SK-N-SH treated with all-trans-retinoic acid at 6 μM for 48 hours (cell line): ENCODE measurements around the gene SYCP2.

Experiments used
- ATAC-seq: fragments of 200-7000 bp; cut with Tn5 transposase; 3 replicates; pipeline ENCODE4 v1.9.1; 2020; ENCODE audit warnings: mild to moderate bottlenecking, moderate library complexity
- ARNTL ChIP-seq: fragments of 450-650 bp; formaldehyde crosslinking; IDR thresholded peaks from 2 replicates; pipeline ENCODE4 v1.5.0; 2020; ENCODE audit warnings: low read depth, mild to moderate bottlenecking, moderate library complexity, borderline replicate concordance
- BACH2 ChIP-seq: fragments of 250-450 bp; sonication (Bioruptor Pico); IDR thresholded peaks from 2 replicates; pipeline ENCODE4 v1.9.0; 2021; ENCODE audit warnings: mild to moderate bottlenecking, borderline replicate concordance
- CREB5 ChIP-seq: fragments of 250-450 bp; sonication (Bioruptor Pico); IDR thresholded peaks from 2 replicates; pipeline ENCODE4 v1.5.1; 2020; ENCODE audit warnings: low read depth, mild to moderate bottlenecking, moderate library complexity
- ESRRG ChIP-seq: fragments of 250-450 bp; sonication (Bioruptor Pico); IDR thresholded peaks from 2 replicates; pipeline ENCODE4 v1.6.1; 2021; ENCODE audit warnings: mild to moderate bottlenecking
- GLIS3 ChIP-seq: fragments of 250-450 bp; sonication (Bioruptor Pico); IDR thresholded peaks from 2 replicates; pipeline ENCODE4 v1.5.0; 2020; ENCODE audit warnings: mild to moderate bottlenecking, moderate library complexity
- ISL1 ChIP-seq: fragments of 250-450 bp; sonication (Bioruptor Pico); IDR thresholded peaks from 2 replicates; pipeline ENCODE4 v2.1.2; 2022; ENCODE audit warnings: mild to moderate bottlenecking, moderate library complexity
- OSR1 ChIP-seq: fragments of 250-450 bp; sonication (Bioruptor Pico); IDR thresholded peaks from 2 replicates; pipeline ENCODE4 v1.8.0; 2022; ENCODE audit warnings: moderate library complexity, mild to moderate bottlenecking, inconsistent platforms
- POU6F1 ChIP-seq: fragments of 250-450 bp; sonication (Bioruptor Pico); IDR thresholded peaks from 2 replicates; pipeline ENCODE4 v1.8.0; 2021; ENCODE audit warnings: low read depth, mild to moderate bottlenecking, moderate library complexity, borderline replicate concordance
- PPARA ChIP-seq: fragments of 250-450 bp; sonication (Bioruptor Pico); IDR thresholded peaks from 2 replicates; pipeline ENCODE4 v1.5.0; 2020; ENCODE audit warnings: mild to moderate bottlenecking, borderline replicate concordance
- RARB ChIP-seq: fragments of 250-450 bp; sonication (Bioruptor Pico); IDR thresholded peaks from 2 replicates; pipeline ENCODE4 v1.8.0; 2021; ENCODE audit warnings: mild to moderate bottlenecking, moderate library complexity
- SNAI2 ChIP-seq: fragments of 250-450 bp; sonication (Bioruptor Pico); IDR thresholded peaks from 2 replicates; pipeline ENCODE4 v1.5.0; 2020; ENCODE audit warnings: mild to moderate bottlenecking, moderate library complexity
- TCF4 ChIP-seq: fragments of 250-450 bp; sonication (Bioruptor Pico); IDR thresholded peaks from 2 replicates; pipeline ENCODE4 v1.8.0; 2021; ENCODE audit warnings: mild to moderate bottlenecking, moderate library complexity, borderline replicate concordance
- TOX ChIP-seq: fragments of 250-450 bp; sonication (Bioruptor Pico); IDR thresholded peaks from 2 replicates; pipeline ENCODE4 v1.8.0; 2021; ENCODE audit warnings: mild to moderate bottlenecking, moderate library complexity, borderline replicate concordance
- ZFP3 ChIP-seq: fragments of 250-450 bp; sonication (Bioruptor Pico); IDR thresholded peaks from 2 replicates; pipeline ENCODE4 v1.5.0; 2020; ENCODE audit warnings: mild to moderate bottlenecking, moderate library complexity
- ZFP30 ChIP-seq: fragments of 450-650 bp; formaldehyde crosslinking; IDR thresholded peaks from 2 replicates; pipeline ENCODE4 v1.5.0; 2022; ENCODE audit warnings: mild to moderate bottlenecking, moderate library complexity
- ZNF565 ChIP-seq: fragments of 450-650 bp; formaldehyde crosslinking; conservative IDR thresholded peaks from 2 replicates; pipeline ENCODE4 v1.5.0; 2020; ENCODE audit warnings: low read depth, mild to moderate bottlenecking, moderate library complexity
- ZNF70 ChIP-seq: fragments of 450-650 bp; formaldehyde crosslinking; IDR thresholded peaks from 2 replicates; pipeline ENCODE4 v1.5.0; 2020; ENCODE audit warnings: mild to moderate bottlenecking, moderate library complexity
- ZNF8 ChIP-seq: fragments of 450-650 bp; formaldehyde crosslinking; IDR thresholded peaks from 2 replicates; pipeline ENCODE4 v1.5.0; 2020; ENCODE audit warnings: mild to moderate bottlenecking, moderate library complexity
- TF ChIP-seq, protein P1 (sequence below): fragments of 250-450 bp; sonication (Bioruptor Pico); IDR thresholded peaks from 2 replicates; pipeline ENCODE4 v1.8.0; 2020; ENCODE audit warnings: mild to moderate bottlenecking, moderate library complexity, borderline replicate concordance
- TF ChIP-seq, protein P2 (sequence below): fragments of 250-450 bp; sonication (Bioruptor Pico); IDR thresholded peaks from 2 replicates; pipeline ENCODE4 v1.5.0; 2020; ENCODE audit warnings: mild to moderate bottlenecking, moderate library complexity

The SYCP2 gene

GRCh38 chr20:59824711-59825562, 108.5 kb downstream of the SYCP2 start:
- TF ChIP-seq ZNF70 (CRISPR knock-in tag) = no peak
- TF ChIP-seq ZFP30 = no peak
- TF ChIP-seq ZNF565 (CRISPR knock-in tag) = no peak
- no peak for TF ChIP-seq ZFP3 (CRISPR knock-in tag)
- no peak for TF ChIP-seq ESRRG
- no peak for TF ChIP-seq POU6F1 (CRISPR knock-in tag)
- TF ChIP-seq OSR1 (CRISPR knock-in tag) = no peak
- no peak for TF ChIP-seq BACH2
- no peak for TF ChIP-seq RARB (CRISPR knock-in tag)
- no peak for TF ChIP-seq TCF4 (CRISPR knock-in tag)
- no peak for TF ChIP-seq TOX (CRISPR knock-in tag)
- TF ChIP-seq SNAI2 = no peak
- TF ChIP-seq, protein P1, sequence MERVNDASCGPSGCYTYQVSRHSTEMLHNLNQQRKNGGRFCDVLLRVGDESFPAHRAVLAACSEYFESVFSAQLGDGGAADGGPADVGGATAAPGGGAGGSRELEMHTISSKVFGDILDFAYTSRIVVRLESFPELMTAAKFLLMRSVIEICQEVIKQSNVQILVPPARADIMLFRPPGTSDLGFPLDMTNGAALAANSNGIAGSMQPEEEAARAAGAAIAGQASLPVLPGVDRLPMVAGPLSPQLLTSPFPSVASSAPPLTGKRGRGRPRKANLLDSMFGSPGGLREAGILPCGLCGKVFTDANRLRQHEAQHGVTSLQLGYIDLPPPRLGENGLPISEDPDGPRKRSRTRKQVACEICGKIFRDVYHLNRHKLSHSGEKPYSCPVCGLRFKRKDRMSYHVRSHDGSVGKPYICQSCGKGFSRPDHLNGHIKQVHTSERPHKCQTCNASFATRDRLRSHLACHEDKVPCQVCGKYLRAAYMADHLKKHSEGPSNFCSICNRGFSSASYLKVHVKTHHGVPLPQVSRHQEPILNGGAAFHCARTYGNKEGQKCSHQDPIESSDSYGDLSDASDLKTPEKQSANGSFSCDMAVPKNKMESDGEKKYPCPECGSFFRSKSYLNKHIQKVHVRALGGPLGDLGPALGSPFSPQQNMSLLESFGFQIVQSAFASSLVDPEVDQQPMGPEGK (CRISPR knock-in tag) = no peak
- TF ChIP-seq, protein P2, sequence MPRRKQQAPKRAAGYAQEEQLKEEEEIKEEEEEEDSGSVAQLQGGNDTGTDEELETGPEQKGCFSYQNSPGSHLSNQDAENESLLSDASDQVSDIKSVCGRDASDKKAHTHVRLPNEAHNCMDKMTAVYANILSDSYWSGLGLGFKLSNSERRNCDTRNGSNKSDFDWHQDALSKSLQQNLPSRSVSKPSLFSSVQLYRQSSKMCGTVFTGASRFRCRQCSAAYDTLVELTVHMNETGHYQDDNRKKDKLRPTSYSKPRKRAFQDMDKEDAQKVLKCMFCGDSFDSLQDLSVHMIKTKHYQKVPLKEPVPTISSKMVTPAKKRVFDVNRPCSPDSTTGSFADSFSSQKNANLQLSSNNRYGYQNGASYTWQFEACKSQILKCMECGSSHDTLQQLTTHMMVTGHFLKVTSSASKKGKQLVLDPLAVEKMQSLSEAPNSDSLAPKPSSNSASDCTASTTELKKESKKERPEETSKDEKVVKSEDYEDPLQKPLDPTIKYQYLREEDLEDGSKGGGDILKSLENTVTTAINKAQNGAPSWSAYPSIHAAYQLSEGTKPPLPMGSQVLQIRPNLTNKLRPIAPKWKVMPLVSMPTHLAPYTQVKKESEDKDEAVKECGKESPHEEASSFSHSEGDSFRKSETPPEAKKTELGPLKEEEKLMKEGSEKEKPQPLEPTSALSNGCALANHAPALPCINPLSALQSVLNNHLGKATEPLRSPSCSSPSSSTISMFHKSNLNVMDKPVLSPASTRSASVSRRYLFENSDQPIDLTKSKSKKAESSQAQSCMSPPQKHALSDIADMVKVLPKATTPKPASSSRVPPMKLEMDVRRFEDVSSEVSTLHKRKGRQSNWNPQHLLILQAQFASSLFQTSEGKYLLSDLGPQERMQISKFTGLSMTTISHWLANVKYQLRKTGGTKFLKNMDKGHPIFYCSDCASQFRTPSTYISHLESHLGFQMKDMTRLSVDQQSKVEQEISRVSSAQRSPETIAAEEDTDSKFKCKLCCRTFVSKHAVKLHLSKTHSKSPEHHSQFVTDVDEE (CRISPR knock-in tag) = no peak
- no peak for TF ChIP-seq ARNTL (CRISPR knock-in tag)
- TF ChIP-seq CREB5 (CRISPR knock-in tag) = no peak
- TF ChIP-seq ZNF8 = no peak
- no peak for TF ChIP-seq GLIS3 (CRISPR knock-in tag)
- no peak for TF ChIP-seq PPARA (CRISPR knock-in tag)
- ATAC-seq = no peak

GRCh38 chr20:59823491-59824259, 109.8 kb downstream of the SYCP2 start:
- TF ChIP-seq RARB (CRISPR knock-in tag) = no peak
- TF ChIP-seq TCF4 (CRISPR knock-in tag) = no peak
- no peak for TF ChIP-seq OSR1 (CRISPR knock-in tag)
- TF ChIP-seq, protein P2 (CRISPR knock-in tag) = no peak
- TF ChIP-seq ZFP30 = no peak
- no peak for TF ChIP-seq BACH2
- no peak for TF ChIP-seq ISL1 (CRISPR knock-in tag)
- TF ChIP-seq SNAI2 = no peak
- ATAC-seq = no peak
